Uterus (tissue), 4 donors: ENCODE data around the gene KRTAP10-10. TPM values are rescaled to one million over a fixed set of nuclear protein-coding genes. Genes with fewer than 3 reads are reported as not detected.
"Not testable (repeated sequence)": the region's sequence is repeated elsewhere in the genome, so short reads cannot be mapped to it uniquely, and the experiment has no call there.

Experiments
- DNase-seq, 2 donors: peaks; one replicate each; pipeline ENCODE4 v3.0.0-alpha.2; 2019 to 2020
- H3K27ac ChIP-seq, 2 donors: fragments of 200-600 bp; sonication (generic); 1 replicate in 1 of 2; 2 replicates in 1 of 2; pipeline ENCODE4 v1.5.1; 2016 to 2018
- H3K27me3 ChIP-seq, 2 donors: fragments of 200-600 bp; sonication (generic); one replicate each; pipeline ENCODE4 v1.5.1; 2018 to 2019; ENCODE audit warnings: control low read depth in 1 of 2
- H3K36me3 ChIP-seq, 2 donors: fragments of 200-600 bp; sonication (generic); one replicate each; pipeline ENCODE4 v1.5.1; 2019; ENCODE audit warnings: control low read depth in 1 of 2
- H3K4me1 ChIP-seq, 2 donors: fragments of 200-600 bp; sonication (generic); one replicate each; pipeline ENCODE4 v1.5.1; 2018 to 2019; ENCODE audit warnings: control low read depth in 1 of 2
- H3K4me3 ChIP-seq, 2 donors: fragments of 200-600 bp; sonication (generic); 1 replicate in 1 of 2; 2 replicates in 1 of 2; pipeline ENCODE4 v1.5.1; 2018 to 2019; ENCODE audit warnings: mild to moderate bottlenecking in 1 of 2
- H3K9me3 ChIP-seq, 2 donors: fragments of 200-600 bp; sonication (generic); one replicate each; pipeline ENCODE4 v1.5.1; 2019; ENCODE audit warnings: control low read depth in 1 of 2
- POLR2A ChIP-seq, 2 donors: fragments of 450-650 bp; IDR thresholded peaks; one replicate each; pipeline ENCODE4 v1.6.1; 2016; ENCODE audit warnings: antibody characterized with exemption in 2 of 2, mild to moderate bottlenecking in 1 of 2, moderate library complexity in 1 of 2
- intact Hi-C: fragments of 100-400 bp; cut with DNase I; formaldehyde crosslinking; loops from one replicate; pipeline ENCODE4 v1.15.1; 2023; ENCODE audit warnings: low total_unique reads
- total RNA-seq, 4 donors: library from RNA; depleted of rRNA in 3 of 4; stranded (reverse); fragments of >200 nt in 3 of 4; gene quantifications; one replicate each; pipeline versions ENCODE4 v1.1.0 to v1.2.4, GENCODE V29; 2014 to 2023
- TF ChIP-seq, protein P1 (sequence below), 4 experiments: fragments of 200-600 bp in 2 of 4; fragments of 450-650 bp in 2 of 4; sonication (generic) in 2 of 4; IDR thresholded peaks; one replicate each; pipeline ENCODE4 v1.5.1; 2016 to 2019; ENCODE audit warnings: antibody characterized with exemption in 4 of 4, mild to moderate bottlenecking in 2 of 4, moderate library complexity in 1 of 4
- donor health status: DM: yes; HTN: yes; CAD: no.

Gene KRTAP10-10
- total RNA-seq, 4 donors from 2014 or later = not detected

GRCh38 chr21:44632067-44632466 lies 5.1 kb upstream of the KRTAP10-10 start:
- no peaks in the 10 kb centered on the region for H3K27me3 ChIP-seq
- DNase-seq = no peak
- no peaks in the 10 kb centered on the region for H3K36me3 ChIP-seq
- no peak overlapping the region for H3K4me3 ChIP-seq
- no peak overlapping the region for H3K27ac ChIP-seq
- intact Hi-C loops = no loop called here
- no peak for TF ChIP-seq POLR2A (IDR thresholded peaks at IDR 0.05)
- TF ChIP-seq, protein P1, sequence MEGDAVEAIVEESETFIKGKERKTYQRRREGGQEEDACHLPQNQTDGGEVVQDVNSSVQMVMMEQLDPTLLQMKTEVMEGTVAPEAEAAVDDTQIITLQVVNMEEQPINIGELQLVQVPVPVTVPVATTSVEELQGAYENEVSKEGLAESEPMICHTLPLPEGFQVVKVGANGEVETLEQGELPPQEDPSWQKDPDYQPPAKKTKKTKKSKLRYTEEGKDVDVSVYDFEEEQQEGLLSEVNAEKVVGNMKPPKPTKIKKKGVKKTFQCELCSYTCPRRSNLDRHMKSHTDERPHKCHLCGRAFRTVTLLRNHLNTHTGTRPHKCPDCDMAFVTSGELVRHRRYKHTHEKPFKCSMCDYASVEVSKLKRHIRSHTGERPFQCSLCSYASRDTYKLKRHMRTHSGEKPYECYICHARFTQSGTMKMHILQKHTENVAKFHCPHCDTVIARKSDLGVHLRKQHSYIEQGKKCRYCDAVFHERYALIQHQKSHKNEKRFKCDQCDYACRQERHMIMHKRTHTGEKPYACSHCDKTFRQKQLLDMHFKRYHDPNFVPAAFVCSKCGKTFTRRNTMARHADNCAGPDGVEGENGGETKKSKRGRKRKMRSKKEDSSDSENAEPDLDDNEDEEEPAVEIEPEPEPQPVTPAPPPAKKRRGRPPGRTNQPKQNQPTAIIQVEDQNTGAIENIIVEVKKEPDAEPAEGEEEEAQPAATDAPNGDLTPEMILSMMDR (IDR thresholded peaks at IDR 0.05) = no peak
- H3K4me1 ChIP-seq = no peaks in the 10 kb centered on the region
- peaks cover 0 to 8% of the 10 kb centered on the region in 2 donors for H3K9me3 ChIP-seq

- H3K9me3 ChIP-seq = peaks cover 0 to 8% of the 10 kb centered on the region in 2 donors
- no peak overlapping the region for H3K27ac ChIP-seq
- no peaks in the 10 kb centered on the region for H3K36me3 ChIP-seq
- DNase-seq = no peak
- H3K4me1 ChIP-seq = no peaks in the 10 kb centered on the region
- H3K4me3 ChIP-seq = no peak overlapping the region
- H3K27me3 ChIP-seq = no peaks in the 10 kb centered on the region
- TF ChIP-seq, protein P1 (IDR thresholded peaks at IDR 0.05) = no peak
- no peak for TF ChIP-seq POLR2A (IDR thresholded peaks at IDR 0.05)
- intact Hi-C loops = no loop called here
Measured at GRCh38 chr21:44636209-44637017, 743 bp upstream of the KRTAP10-10 start.

DNA sequence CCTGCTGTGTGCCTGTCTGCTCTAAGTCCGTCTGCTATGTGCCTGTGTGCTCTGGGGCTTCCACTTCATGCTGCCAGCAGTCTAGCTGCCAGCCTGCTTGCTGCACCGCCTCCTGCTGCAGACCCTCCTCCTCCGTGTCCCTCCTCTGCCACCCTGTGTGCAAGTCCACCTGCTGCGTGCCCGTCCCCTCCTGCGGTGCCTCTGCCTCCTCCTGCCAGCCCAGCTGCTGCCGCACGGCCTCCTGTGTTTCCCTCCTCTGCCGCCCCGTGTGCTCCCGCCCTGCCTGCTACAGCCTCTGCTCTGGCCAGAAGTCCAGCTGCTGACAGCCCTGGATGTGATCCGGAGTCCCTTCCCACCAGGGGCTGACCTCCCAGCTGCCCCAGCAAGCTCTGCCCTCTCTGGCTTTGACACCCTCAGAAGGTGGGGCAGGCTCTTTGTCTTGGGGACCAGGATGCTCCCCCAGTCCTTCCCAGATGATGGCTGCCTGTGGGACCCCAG lies 744 bp downstream of the KRTAP10-10 start:
- H3K27ac ChIP-seq, H3K4me1 ChIP-seq, DNase-seq, H3K27me3 ChIP-seq, H3K4me3 ChIP-seq, intact Hi-C loops, H3K36me3 ChIP-seq, H3K9me3 ChIP-seq: not testable (repeated sequence)

DNA sequence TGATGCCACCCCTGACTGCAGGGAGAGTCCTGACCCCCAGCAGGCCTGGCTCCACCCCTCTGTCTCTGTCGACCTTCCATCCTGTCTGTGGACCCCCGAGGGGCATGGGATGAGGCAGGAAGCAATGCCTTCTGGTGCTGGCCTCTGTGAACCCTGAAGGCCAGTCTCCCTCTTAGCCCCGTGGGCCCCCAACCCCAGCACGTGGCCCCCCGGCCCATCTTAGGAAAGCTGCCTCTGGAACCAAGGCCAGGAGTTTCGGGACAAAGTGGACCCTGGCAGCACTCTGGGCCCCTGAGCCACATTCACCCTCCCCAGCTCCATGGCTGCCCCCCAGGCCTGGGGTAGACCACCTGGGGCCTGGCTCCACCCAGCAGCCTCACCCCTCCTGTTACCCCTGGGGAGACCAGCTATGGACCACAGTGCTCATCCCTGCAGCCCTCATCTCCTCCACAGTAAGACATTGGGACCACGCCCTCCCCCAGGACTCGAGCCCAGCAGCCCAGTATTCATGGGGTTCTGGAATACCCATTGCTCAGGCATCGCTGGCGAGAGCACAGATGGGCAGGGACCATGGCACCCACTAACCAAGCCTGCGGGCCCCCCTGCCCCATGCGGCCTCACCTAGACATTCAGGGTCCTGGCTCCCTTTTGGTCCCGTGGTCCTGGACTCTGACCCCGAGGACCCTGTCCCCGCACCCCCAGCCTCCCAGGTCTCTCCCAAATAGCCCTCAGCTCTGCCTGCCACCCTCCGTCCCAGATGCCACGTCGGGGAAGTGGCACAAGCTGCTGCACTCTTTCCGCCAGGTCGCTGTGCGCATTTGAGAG lies 1.6 kb downstream of the KRTAP10-10 start:
- H3K36me3 ChIP-seq, H3K27ac ChIP-seq, H3K27me3 ChIP-seq, H3K9me3 ChIP-seq, intact Hi-C loops, H3K4me1 ChIP-seq, H3K4me3 ChIP-seq, DNase-seq: not testable (repeated sequence)

- no peaks in the 10 kb centered on the region for H3K36me3 ChIP-seq
- DNase-seq = no peak
- no peak for TF ChIP-seq POLR2A (IDR thresholded peaks at IDR 0.05)
- TF ChIP-seq, protein P1 (IDR thresholded peaks at IDR 0.05) = no peak
- no peaks in the 10 kb centered on the region for H3K27me3 ChIP-seq
- no peak overlapping the region for H3K4me3 ChIP-seq
- no peak overlapping the region for H3K27ac ChIP-seq
- H3K9me3 ChIP-seq = no peaks in the 10 kb centered on the region
- intact Hi-C loops = no loop called here
- no peaks in the 10 kb centered on the region for H3K4me1 ChIP-seq
Measured at GRCh38 chr21:44639331-44639655, 2.1 kb downstream of the KRTAP10-10 start.

- no peak overlapping the region for H3K27ac ChIP-seq
- H3K4me3 ChIP-seq = no peak overlapping the region
- DNase-seq = no peak
- no peaks in the 10 kb centered on the region for H3K27me3 ChIP-seq
- TF ChIP-seq, protein P1 (IDR thresholded peaks at IDR 0.05) = no peak
- no peak for TF ChIP-seq POLR2A (IDR thresholded peaks at IDR 0.05)
- no peaks in the 10 kb centered on the region for H3K36me3 ChIP-seq
- no peaks in the 10 kb centered on the region for H3K9me3 ChIP-seq
- H3K4me1 ChIP-seq = no peaks in the 10 kb centered on the region
- intact Hi-C loops = no loop called here
Measured at GRCh38 chr21:44640761-44641160, 3.6 kb downstream of the KRTAP10-10 start.
